HUES6 (cell line): Measurements from ENCODE around the gene GNAQ.

Experiments used
- H3K27ac ChIP-seq: 2 replicates; pipeline ENCODE4 v1.7.0; 2013; ENCODE audit warnings: low read depth, mild to moderate bottlenecking, low read length, inconsistent platforms
- H3K27me3 ChIP-seq: 2 replicates; pipeline ENCODE4 v1.6.1; 2013; ENCODE audit warnings: low read length; ENCODE audit not compliant: control insufficient read depth, insufficient read depth
- H3K36me3 ChIP-seq: 2 replicates; pipeline ENCODE4 v1.6.1; 2013; ENCODE audit warnings: low read length; ENCODE audit not compliant: control insufficient read depth, insufficient read depth
- H3K4me1 ChIP-seq: 2 replicates; pipeline ENCODE4 v1.6.1; 2013; ENCODE audit warnings: low read length; ENCODE audit not compliant: control insufficient read depth, insufficient read depth
- H3K4me3 ChIP-seq: 2 replicates; pipeline ENCODE4 v1.5.1; 2013; ENCODE audit warnings: low read depth, low read length
- H3K9ac ChIP-seq: one replicate; pipeline ENCODE4 v1.6.1; 2013; ENCODE audit warnings: mild to moderate bottlenecking, low read length
- H3K9me3 ChIP-seq: 2 replicates; pipeline ENCODE4 v1.6.1; 2013; ENCODE audit warnings: low read depth, low read length; ENCODE audit not compliant: control insufficient read depth, insufficient read depth

GNAQ gene

DNA sequence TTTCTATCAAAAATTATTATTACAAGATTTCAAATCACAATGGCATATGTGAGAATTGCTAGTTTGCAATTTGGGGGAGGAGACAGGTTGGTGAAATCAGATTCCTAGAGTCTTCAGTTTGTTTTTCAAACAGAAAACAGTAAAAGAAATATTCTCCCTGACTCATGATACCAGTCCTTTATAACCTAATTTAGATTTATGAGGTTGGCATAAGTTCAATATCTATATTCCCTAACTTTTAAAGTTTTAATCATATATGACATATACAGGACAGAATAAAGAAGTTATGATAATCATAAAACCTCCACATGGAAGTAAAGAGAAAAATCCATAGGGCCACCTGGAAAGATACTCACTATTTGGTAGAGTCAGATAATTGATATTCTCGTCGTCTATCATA, 216.4 kb downstream of the GNAQ start:
- no peaks in the 10 kb centered on the region for H3K27me3 ChIP-seq
- no peak overlapping the region for H3K9ac ChIP-seq
- no peak overlapping the region for H3K4me3 ChIP-seq
- no peaks in the 10 kb centered on the region for H3K36me3 ChIP-seq
- H3K4me1 ChIP-seq, result no peaks in the 10 kb centered on the region; the same call in 1 of the 2 replicates
- H3K9me3 ChIP-seq, result no peaks in the 10 kb centered on the region
- H3K27ac ChIP-seq, result no peak overlapping the region

DNA sequence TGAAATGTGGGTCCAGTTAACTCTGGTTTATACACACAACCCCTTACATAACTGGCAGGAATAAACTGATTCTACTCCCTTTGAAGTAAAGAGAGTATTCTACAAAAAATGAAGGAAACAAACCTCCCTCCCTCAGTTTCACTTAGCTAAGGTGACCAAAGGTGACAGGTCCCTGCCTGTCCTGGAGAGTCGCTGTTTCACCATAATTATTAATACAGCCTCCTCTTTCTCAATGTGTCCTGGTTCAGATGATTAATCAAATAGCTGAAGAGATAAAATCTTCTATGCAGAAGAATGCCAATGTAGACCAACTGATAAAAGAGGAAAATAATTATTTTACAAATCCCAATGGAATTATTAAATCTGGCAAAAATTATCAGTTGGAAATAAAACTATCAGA, 219.8 kb downstream of the GNAQ start:
- no peaks in the 10 kb centered on the region for H3K27me3 ChIP-seq
- no peaks in the 10 kb centered on the region for H3K4me1 ChIP-seq
- no peaks in the 10 kb centered on the region for H3K9me3 ChIP-seq
- H3K27ac ChIP-seq, result no peak overlapping the region
- no peaks in the 10 kb centered on the region for H3K36me3 ChIP-seq
- no peak overlapping the region for H3K9ac ChIP-seq
- no peak overlapping the region for H3K4me3 ChIP-seq

DNA sequence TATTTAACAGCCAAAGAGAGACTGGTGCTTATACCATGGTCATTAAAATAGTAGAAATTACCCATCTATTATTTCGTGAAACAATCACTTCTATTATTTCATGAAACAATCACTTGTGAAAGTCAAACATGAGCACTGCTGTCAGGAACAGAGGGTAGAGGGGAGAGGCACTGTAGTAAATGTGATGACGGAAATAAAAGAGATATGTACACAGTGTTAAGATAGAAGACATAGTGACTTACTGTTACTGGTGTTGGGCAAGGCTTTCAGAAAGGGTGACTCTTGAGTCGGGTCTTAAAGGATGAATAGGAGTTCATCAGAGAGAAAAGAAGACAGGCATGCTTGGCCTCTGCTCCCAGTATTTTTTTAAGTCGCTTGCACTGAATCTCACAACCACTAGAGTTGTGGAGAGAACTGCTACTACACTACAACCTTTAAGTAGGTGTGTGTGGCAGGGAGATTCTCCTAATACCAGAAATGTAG, 220.9 kb downstream of the GNAQ start:
- H3K36me3 ChIP-seq, result no peaks in the 10 kb centered on the region
- no peaks in the 10 kb centered on the region for H3K27me3 ChIP-seq
- H3K4me1 ChIP-seq, result no peaks in the 10 kb centered on the region
- no peak overlapping the region for H3K4me3 ChIP-seq
- H3K9me3 ChIP-seq, result no peaks in the 10 kb centered on the region
- H3K27ac ChIP-seq, result no peak overlapping the region
- H3K9ac ChIP-seq, result no peak overlapping the region

DNA sequence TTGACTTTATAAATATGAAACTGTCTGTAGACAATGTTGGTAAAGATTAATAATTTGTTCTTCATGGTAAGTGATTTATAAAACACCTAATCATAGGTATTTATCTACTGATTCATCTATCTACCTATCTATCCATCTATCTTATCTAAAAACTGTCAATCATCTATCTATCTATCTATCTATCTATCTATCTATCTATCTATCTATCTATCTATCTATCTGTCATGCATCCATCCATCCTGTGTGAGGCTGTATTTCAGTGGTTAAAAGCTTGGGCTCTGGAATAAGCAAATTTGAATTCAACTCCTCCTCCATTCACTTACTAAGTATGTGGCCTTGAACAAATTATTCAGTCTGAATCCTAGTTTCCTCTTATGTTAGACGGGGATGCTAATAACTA, 221.6 kb downstream of the GNAQ start:
- no peaks in the 10 kb centered on the region for H3K4me1 ChIP-seq
- H3K27me3 ChIP-seq, result no peaks in the 10 kb centered on the region
- H3K27ac ChIP-seq, result no peak overlapping the region
- H3K4me3 ChIP-seq, result no peak overlapping the region
- no peaks in the 10 kb centered on the region for H3K9me3 ChIP-seq
- H3K36me3 ChIP-seq, result no peaks in the 10 kb centered on the region
- no peak overlapping the region for H3K9ac ChIP-seq

DNA sequence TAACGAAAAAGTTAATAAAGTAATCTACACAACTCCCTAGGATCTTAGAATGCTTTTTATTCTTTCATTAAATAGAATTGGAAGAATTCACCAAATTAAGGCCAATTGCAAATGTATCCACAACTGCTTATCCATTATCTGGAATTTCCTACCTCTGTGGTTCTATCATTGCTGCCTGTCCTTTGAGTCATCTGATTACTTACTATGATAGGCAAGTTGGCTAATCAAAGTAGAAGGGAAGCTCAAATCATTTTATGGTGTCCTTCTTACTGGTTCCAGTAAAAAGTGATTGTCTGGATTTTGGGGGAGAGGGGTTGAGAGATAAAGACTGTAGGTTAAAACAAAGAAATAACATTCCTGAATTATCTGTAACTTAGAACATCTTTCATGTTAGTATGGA, 222.1 kb downstream of the GNAQ start:
- Histone ChIP-seq H3K9ac (no peak overlapping the region), H3K27me3 (no peaks in the 10 kb centered on the region), H3K4me1 (no peaks in the 10 kb centered on the region), H3K4me3 (no peak overlapping the region), H3K9me3 (no peaks in the 10 kb centered on the region), H3K27ac (no peak overlapping the region), H3K36me3 (no peaks in the 10 kb centered on the region)

DNA sequence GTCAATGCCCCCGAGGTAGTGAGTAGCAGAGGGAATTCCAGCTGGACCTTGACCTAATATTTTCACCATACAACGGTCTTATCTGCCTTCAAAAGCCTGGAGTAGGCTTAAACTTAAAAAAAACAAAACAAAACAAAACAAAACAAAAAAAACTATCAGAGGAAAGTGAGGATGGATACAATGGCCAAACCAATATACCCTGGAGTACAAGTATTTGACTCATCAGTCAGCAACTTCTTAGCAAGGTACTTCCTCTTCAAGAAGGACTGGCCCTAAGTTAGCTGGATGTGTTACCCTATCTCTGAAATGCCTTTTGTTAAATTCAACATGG, 222.9 kb downstream of the GNAQ start:
- Histone ChIP-seq H3K9ac (no peak overlapping the region), H3K27me3 (no peaks in the 10 kb centered on the region), H3K27ac (no peak overlapping the region), H3K4me1 (no peaks in the 10 kb centered on the region), H3K4me3 (no peak overlapping the region), H3K9me3 (no peaks in the 10 kb centered on the region), H3K36me3 (no peaks in the 10 kb centered on the region)

DNA sequence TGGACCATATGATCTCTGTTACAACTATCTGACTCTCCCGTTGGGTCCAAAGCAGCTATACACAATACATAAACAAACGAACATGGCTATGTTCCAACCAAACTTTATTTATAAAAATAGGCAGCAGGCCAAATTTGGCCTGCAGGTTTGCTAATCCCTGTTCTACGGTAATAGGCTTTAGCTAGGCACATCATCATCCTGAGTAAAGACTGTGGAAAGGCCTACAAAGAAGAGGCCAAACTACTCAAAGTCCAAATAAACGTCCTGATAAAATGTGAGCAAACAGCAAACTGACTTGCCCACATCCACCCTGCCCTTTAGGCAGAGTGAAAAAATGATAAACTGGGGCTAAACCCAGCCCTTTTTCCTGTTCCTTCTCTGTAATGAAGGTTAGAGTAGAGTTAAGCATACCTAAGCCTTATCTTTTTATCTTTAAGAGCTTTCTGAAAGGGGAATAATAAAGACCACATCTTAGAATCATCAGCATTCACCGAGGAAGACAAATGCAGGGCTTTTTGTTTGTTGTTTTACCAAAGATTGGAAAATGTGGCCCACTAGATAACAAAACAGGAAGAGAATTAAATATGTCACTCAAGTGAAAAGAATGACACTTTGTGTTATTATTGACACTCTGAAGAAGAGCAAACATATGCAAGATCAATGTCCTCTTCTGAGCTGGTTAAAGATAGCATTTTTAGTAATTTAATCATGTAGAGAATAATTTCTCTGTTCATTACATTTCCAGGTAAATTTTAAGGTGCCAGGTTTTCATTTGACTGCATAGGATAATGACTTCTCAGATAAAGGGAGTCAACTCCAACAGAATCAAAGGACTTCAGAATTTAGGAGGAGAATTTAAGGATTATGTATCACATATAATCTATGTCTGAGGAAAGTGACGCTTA, 223.5 kb downstream of the GNAQ start:
- H3K9me3 ChIP-seq, result no peaks in the 10 kb centered on the region
- no peaks in the 10 kb centered on the region for H3K27me3 ChIP-seq
- no peak overlapping the region for H3K4me3 ChIP-seq
- H3K27ac ChIP-seq, result no peak overlapping the region
- no peak overlapping the region for H3K9ac ChIP-seq
- H3K36me3 ChIP-seq, result no peaks in the 10 kb centered on the region
- no peaks in the 10 kb centered on the region for H3K4me1 ChIP-seq

DNA sequence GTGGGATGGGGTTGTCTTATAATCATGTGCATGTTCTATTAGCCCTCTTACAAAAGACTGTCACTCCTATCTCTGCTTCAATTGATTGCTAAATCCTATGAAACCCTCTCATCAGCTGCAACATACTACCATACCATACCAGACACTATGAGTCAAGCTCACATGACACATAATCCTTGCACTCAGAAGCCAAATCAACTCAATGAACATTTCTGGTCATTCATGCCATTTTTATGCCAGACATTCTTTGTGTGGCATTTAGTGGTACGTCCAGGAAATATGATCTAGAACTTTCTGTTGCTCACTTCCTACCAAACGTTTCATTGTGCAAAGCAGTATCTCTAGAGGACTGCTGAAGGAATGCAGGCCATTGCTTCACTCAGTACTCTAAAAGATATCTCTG, 224.3 kb downstream of the GNAQ start:
- Histone ChIP-seq H3K4me3 (no peak overlapping the region), H3K36me3 (no peaks in the 10 kb centered on the region), H3K27ac (no peak overlapping the region), H3K9ac (no peak overlapping the region), H3K4me1 (no peaks in the 10 kb centered on the region), H3K9me3 (no peaks in the 10 kb centered on the region), H3K27me3 (no peaks in the 10 kb centered on the region)

DNA sequence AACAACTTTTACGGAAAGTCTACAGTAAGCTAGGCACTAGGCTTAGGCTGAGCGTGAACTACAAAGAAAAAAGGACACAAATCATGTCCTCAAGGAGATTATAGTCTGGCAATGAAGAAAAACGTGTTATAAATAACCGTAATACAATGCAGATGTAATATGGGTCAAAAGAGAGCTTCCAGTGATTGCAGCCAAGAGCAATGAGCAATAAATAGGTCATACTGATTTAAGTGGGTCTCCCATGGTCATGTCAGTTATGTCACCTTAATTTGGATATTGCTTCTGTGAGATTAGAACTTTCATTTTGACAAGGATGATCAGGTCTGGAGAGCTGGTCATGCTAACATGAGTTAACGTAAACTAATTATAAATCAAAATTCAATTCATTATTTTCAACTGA, 224.9 kb downstream of the GNAQ start:
- H3K27me3 ChIP-seq, result no peaks in the 10 kb centered on the region
- no peak overlapping the region for H3K9ac ChIP-seq
- no peak overlapping the region for H3K27ac ChIP-seq
- no peaks in the 10 kb centered on the region for H3K36me3 ChIP-seq
- no peaks in the 10 kb centered on the region for H3K4me1 ChIP-seq
- no peak overlapping the region for H3K4me3 ChIP-seq
- H3K9me3 ChIP-seq, result no peaks in the 10 kb centered on the region

DNA sequence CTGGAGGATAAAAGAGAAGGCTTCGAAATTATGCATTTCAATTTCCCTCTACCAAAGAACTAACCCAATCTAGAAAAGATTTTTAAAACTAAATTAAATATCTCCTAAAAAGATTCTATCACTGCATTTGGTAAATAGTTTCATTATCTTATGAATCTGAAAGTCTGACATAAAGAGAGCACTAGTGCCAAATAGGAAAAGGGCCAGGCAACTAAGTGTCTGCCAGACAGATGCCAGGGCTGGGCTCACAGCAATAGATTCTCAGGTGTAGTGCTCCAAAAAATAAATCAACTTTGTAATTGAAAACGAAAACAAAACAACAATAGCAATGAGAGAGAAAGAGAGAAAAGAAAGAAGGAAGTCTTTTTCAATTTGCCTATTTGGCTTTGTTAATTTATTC, 225.8 kb downstream of the GNAQ start:
- H3K4me3 ChIP-seq, result no peak overlapping the region
- no peak overlapping the region for H3K9ac ChIP-seq
- H3K36me3 ChIP-seq, result no peaks in the 10 kb centered on the region
- no peaks in the 10 kb centered on the region for H3K9me3 ChIP-seq
- H3K27me3 ChIP-seq, result no peaks in the 10 kb centered on the region
- no peak overlapping the region for H3K27ac ChIP-seq
- H3K4me1 ChIP-seq, result no peaks in the 10 kb centered on the region

DNA sequence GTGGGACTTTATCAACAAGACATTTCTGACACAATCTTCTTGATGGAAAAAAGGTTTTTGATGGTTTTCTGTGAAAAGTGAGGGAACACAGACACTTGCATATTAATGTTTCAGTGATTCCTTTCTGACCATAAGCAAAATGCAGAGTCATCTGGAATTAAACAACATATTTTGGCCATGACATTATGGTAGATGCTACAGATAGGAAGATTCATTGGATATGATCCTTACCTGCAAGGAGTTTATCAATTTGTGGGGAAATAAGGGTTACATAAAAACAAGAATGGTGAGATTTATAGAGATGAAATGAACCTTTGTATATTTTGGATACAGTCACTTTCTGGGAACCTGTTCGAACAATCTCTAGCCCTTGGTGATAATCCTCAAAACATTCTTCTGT, 228.2 kb downstream of the GNAQ start:
- Histone ChIP-seq H3K27ac (no peak overlapping the region), H3K4me3 (no peak overlapping the region), H3K36me3 (no peaks in the 10 kb centered on the region), H3K4me1 (no peaks in the 10 kb centered on the region), H3K27me3 (no peaks in the 10 kb centered on the region), H3K9me3 (no peaks in the 10 kb centered on the region), H3K9ac (no peak overlapping the region)
